Activated CD8-positive, alpha-beta memory T cell treated with anti-CD3 and anti-CD28 coated beads, Interleukin-2, amount 50 U/mL, for 24 hours (primary cell): ENCODE data around the gene ARHGEF10L.

Source experiments
- DNase-seq: peaks from one replicate; pipeline ENCODE4 v3.0.0-alpha.2; 2020; ENCODE audit errors: extremely low read depth

The ARHGEF10L gene

DNA sequence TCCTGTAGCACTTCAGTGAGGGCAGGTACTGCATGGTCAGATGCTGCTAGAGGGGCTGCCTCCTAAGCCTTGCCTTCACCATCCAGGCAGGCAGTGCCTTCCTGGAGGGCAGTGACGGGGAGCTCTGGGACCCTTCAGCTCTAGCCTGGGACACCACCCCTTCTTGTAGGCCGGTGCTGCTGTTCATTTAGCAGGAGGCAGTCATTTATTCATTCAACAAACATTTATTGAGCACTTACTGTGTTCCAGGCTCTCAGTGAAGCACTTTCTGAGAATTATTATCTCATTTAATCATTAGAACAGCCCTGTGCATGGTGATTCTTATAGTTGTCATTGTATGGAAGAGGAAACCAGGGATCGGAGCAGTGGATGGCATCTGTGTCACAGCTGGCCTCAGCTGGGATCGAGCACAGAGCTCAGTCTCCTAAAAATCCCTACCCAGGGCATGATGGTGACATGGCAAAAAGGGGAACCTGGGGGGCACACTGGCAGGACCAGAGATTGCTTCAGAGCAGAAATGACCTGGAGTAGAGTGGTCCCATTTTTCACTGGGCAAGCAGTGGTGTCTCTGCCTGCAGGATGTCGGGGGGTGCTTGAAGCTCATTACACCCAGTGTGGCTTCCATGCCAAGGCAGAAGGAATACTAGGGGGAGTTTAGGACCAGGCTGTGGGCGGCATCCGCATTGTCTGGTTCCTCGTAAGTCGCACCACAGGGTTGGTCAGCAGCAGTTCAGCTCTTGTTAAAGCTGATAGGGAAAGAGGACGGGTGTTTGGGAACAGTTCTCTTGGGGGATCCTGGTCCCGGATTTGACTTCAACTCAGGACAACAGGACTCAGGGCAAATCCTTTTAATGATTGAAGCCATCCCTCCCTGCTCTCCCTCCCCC, 28.8 kb downstream of the ARHGEF10L start:
- DNase-seq = no peak

DNA sequence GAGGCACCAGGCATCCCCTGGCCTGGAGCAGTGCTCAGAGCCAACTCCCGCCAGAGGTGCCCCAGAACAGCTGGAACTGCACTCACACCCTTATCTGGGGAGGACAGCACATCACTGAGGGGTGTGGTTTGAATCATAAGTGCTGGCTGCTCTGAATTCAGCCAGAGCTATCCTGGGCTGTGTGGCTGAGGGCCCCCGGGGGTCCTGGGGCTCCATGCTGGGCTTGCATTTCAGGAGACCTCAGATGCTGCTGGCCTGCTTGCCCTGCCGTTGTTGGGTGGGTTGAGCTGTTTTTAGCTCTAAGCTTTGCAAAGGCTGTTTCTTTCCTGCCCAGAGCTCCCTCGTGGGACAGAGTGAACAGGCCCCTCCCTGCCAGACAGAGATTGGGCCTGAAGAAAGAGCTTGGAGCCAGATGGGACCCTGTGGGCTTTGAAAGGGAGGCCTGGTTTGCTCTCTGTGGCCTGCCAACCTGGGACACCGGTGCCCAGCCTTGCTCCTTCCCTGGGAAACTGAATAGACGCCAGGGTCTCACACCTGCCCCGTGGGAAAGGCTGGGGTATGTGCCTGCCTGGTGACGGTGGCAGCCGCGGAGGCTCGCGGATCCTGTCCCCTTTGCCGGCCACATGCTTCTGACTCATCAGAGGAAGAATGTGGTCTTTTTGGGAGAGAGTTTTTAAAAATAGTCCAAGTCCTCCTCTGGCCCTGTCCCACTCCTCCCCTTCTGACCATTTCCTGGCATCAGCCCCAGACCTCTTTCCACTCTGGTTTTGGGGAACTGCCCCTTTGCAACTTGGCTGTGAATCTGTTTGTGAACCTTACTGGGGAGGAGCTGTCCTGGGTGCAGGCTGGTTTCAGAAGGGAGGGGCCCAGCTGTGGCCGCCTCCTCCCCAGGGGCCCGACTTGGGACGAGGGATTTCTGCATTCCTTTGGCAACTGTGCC, 30.0 kb downstream of the ARHGEF10L start:
- no peak for DNase-seq

DNA sequence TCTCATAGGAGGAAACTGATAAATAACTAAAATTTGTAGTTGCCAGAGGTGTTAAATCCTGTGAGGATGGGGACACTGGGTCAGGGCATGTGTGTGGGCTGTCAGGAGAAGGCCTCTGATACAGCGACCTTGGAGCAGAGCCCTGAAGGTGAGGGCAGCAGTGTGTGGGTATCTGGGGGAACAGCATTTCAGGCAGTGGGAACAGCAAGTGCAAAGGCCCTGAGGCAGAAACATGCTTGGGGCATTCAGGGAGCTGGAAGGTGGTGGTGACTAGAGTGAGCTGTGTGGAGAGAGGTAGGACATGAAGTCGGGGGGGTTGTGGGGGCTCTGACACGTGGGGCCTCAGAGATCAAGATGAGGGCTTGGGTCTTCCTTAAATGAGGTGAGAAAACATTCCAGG, 30.7 kb downstream of the ARHGEF10L start:
- DNase-seq = no peak

GRCh38 chr1:17572264-17572985, 32.9 kb downstream of the ARHGEF10L start:
- no peak for DNase-seq

DNA sequence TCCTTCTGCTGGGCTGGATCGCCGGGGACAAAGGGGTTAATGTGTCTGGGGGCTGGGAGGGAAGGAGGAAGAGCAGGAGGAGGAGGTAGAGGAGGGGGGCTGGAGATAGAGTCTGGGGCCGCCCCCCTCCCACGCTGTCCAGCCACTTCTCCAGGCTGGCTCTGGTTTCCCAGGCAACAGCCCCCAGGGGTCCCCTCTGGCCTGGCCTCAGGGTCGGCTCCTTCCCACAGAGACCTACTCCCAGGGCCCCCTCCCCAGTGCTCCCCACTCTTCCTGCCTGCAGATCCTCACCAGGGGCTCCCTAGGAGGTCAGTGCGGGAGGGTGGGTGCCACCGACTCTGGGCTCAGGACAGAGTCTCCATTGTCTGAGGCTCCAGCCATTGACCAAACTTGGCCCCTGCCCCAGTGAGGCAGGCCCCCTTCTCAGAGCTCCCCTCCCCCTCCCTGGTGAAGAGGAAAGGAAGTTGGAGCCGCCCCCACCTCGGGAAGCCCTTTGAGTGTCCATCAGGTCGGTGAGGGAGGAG, 34.1 kb downstream of the ARHGEF10L start:
- no peak for DNase-seq

DNA sequence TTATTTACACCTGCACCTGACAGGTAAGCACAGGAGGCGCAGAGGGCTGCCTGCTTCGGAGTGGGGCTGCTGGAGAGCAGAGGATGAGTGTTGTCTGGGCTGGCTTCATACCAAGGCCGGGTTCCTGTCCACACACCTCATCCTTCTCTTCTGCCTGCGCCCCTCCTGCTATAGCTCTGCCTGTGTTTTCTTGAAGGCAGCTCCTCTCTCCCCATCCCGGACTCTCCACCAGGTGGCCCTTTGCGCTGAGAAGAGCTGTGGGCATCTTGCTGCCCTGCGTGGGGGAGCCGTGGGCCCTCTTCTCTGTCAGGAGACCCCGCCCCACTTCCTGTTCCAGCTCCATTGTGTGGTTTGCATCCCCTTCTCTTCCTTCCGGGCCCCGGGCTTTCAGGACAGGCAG, 35.0 kb downstream of the ARHGEF10L start:
- DNase-seq = no peak

- DNase-seq = no peak
Measured at GRCh38 chr1:17575797-17576518, 36.5 kb downstream of the ARHGEF10L start.

DNA sequence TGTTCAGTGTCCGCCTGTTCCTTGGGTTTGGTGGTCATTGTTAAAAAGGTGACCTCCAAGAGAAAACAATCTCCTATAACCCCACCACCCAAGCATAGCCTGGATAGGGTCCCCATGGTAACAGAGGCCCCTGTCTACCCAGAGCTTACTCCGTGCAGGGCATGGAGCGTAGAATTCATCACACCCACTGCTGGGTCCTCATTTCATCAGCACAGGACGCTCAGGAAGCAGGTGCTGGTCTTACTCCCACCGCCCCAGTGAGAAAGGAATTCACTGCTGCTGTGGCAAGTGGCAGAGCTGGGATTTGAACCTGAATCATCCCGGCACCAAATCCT, 37.0 kb downstream of the ARHGEF10L start:
- no peak for DNase-seq

GRCh38 chr1:17577907-17578297, 38.4 kb downstream of the ARHGEF10L start:
- DNase-seq = no peak

DNA sequence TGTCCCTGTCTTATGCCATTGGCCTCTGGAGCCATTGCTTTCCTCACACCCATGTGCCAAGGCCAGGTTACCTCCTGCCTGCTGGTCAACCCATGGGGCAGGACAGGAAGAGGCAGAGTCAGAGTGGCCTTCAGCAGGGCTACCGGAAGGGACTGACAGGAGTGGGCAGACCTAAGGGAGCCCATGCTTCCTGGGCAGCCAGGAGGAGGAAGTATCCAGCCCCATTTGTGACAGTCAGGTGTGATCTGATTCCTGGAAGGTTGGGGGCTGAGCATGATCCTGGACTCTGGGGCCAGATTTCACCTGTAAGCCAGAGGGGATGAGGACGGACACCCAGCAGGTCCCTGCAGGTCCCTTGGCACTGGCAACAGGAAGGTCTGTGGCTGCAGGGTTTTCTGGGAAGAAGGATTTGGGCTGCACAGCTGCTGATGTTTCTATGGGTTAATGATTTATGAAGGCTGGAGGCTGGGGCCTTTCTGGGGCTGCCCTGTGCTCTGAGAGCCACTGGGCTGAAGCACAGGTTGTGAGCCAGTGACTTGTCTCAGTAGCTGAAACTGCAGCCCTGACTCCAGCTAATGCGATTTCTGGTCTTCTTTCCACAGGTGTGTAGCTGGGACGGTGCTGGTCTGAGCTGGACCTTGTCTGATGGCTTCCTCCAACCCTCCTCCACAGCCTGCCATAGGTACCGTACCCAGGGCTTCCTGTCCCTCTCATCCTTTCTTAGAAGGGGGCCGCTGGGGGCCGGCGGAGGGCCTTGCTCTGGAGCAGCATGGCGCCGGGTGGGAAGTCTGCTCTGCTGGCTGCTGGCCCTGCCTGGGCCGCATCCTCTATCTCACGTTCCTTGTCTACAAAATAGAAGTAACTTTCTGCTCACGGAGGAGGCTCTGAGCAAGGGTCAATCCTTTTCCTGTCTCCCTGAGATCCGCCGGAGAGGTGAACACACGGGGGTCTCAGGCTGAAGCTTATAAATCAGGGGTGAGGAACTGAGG, 40.7 kb downstream of the ARHGEF10L start:
- no peak for DNase-seq

GRCh38 chr1:17581389-17582123, 42.1 kb downstream of the ARHGEF10L start:
- no peak for DNase-seq

DNA sequence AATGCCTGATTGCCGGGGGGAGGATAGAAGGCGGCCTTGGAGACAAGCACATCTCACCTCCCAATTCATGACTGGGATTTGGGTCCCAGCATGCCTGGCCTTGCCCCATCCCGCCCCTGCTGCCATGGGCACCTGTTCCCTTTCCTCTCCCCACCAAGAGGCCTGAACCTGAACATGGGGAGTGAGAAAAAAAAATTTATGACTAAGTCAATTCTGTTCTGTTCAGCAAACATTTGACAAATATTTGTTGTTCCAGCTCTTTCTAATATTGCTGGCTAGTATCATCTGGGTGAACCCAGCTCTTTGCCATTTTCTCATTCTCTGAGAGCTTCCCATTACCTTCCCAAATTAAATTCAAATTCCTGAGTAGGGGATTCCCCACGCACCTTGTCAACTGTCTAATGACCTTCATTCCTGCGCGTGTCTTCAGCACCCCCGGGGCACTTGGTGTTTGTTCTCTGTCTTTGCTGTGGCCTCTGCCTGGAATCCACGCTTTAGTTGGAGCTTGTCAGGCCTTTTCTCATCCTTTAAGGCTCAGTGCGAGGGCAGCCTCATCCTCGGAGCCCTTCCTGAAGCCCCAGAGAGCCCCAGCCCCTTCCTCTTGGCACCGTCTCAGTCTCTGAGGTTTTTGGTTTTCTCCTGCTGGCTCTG, 42.8 kb downstream of the ARHGEF10L start:
- no peak for DNase-seq

DNA sequence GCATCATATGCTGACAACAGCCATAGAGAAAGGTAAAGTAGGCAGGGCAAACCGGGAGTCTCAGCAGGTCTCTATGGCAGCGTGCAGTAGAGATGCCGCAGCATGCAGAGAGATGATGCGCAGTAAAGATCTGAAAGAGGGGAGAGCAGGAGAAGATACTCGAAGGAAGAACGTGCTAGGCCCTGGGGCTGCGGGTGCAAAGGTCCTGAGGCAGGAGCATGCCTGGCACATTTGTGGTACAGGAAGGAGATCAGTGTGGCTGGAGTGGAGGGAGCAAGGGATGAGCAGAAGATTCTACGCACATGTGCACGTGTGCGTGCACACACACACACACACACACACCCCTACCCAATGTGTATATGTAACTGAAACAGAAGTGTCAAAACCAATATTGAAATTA, 45.0 kb downstream of the ARHGEF10L start:
- DNase-seq = no peak

DNA sequence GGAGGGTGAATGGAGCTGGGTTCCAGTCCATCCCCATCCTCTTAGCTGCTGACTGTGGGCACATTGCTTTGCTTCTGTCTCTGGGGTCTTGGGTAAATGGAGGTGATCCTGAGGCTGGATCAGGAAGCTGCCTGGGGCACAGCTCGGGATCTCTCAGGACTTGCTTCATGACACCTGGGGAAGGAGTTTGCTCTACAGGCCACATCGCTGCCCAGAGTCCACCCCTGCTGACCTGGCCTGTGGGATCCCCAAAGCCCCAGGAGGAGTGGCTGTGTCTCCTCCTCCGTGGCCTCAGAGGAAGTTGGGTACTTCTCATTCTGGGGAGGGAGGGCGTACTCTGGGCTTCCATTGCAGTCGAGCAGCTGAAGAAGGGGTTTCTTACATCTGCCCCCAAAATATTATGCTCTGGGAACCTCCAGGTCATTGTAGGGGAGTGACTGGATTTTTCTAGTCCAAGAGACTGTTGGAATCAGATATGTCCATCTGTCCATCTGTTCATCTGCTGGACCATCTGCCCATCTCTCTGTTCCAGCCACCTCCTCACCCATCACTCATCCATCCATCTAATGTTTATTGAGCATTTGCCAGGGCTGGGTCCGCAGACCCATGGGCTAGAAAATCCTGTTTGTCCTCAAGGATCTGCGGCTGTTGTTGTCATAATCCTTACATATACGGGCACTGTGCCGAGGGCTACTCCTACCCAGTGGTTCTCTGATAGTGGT, 45.9 kb downstream of the ARHGEF10L start:
- no peak for DNase-seq

GRCh38 chr1:17586172-17586964, 46.9 kb downstream of the ARHGEF10L start:
- DNase-seq = no peak

DNA sequence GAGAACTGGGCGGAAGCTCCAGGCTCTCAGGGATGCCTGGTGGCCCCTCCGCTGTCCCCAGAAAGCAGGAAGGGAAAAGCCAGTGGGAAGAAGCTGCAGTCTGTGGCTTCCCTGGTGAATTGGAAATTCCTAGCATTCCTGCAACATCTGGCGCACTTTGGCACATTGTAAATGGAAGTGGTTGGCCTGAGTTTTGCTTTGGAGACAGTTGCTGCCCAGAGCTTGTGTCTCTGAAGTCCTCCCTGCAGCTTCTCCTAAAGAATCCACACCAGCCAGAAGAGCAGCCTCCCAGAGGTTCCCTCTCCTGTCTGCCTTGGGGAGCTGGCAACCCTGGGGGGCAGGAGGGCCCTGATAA, 48.2 kb downstream of the ARHGEF10L start:
- no peak for DNase-seq
